Right lobe of liver (tissue), 6 donors: Measurements from ENCODE around the gene TSPOAP1. TPM values are rescaled to one million over a fixed set of nuclear protein-coding genes. Genes with fewer than 3 reads are reported as not detected.

Experiments
- ATAC-seq, 4 donors: fragments of 200-7000 bp; cut with Tn5 transposase; one replicate each; pipeline ENCODE4 v1.9.1; 2020; ENCODE audit warnings: mild to moderate bottlenecking in 4 of 4, moderate library complexity in 4 of 4
- DNase-seq, 3 donors: peaks; one replicate each; pipeline ENCODE4 v3.0.0-alpha.2; 2020
- H3K27ac ChIP-seq, 3 donors: fragments of 200-600 bp; one replicate each; pipeline ENCODE4 v1.8.0; 2022
- H3K27me3 ChIP-seq, 2 donors: fragments of 200-600 bp; one replicate each; pipeline ENCODE4 v1.8.0; 2022
- H3K36me3 ChIP-seq, 4 donors: fragments of 200-600 bp; sonication (generic) in 1 of 4; one replicate each; pipeline versions ENCODE4 v1.5.1 to v1.8.0; 2017 to 2022; ENCODE audit warnings: control low read depth in 1 of 4
- H3K4me1 ChIP-seq, 4 donors: fragments of 200-600 bp; sonication (generic) in 1 of 4; one replicate each; pipeline versions ENCODE4 v1.5.1 to v1.8.0; 2017 to 2022; ENCODE audit warnings: control low read depth in 1 of 4
- H3K4me3 ChIP-seq, 3 donors: fragments of 200-600 bp; one replicate each; pipeline ENCODE4 v1.8.0; 2022
- H3K9me3 ChIP-seq, 4 donors: fragments of 200-600 bp; sonication (generic) in 1 of 4; one replicate each; pipeline versions ENCODE4 v1.5.1 to v1.8.0; 2017 to 2022; ENCODE audit warnings: control low read depth in 1 of 4
- CTCF ChIP-seq, 4 donors: fragments of 200-600 bp in 3 of 4; fragments of 450-650 bp in 1 of 4; IDR thresholded peaks; one replicate each; pipeline versions ENCODE4 v1.5.1 to v1.8.0; 2016 to 2022; ENCODE audit warnings: antibody characterized with exemption in 4 of 4, mild to moderate bottlenecking in 2 of 4
- POLR2A ChIP-seq: fragments of 450-650 bp; IDR thresholded peaks from one replicate; pipeline ENCODE4 v1.6.1; 2017; ENCODE audit warnings: antibody characterized with exemption, mild to moderate bottlenecking
- WGBS: methylation state at CpG from one replicate; pipeline ENCODE4 v1.1.6; 2018; ENCODE audit warnings: low coverage, low lambda C conversion rate; ENCODE audit not compliant: insufficient coverage; ENCODE audit errors: missing lambda C conversion rate; 5-methylcytosine and 5-hydroxymethylcytosine counted together
- intact Hi-C, 2 donors: fragments of 100-400 bp; cut with DNase I; formaldehyde crosslinking; loops; one replicate each; pipeline versions ENCODE4 v1.11.2 to v1.14.1; 2022
- total RNA-seq, 6 experiments: library from RNA; depleted of rRNA in 2 of 6; stranded (reverse); fragments of >200 nt in 2 of 6; fragmentation: NEBNext Ultra II Directional in 3 of 6; extraction: Animal tissue kit (Norgen Biotek cat#: 25700) in 3 of 6; gene quantifications; one replicate each; pipeline versions ENCODE4 v1.1.0 to v1.2.4, GENCODE V29; 2016 to 2023
- donor health status: DM: no; HTN: yes; CAD: no.
- donor health status: DM: no; HTN: no; CAD: no.
- donor health status: DM: no; HTN: no; CAD: no.
- donor health status: DM: no; HTN: yes; CAD: no.
- donor health status: DM: no; HTN: yes; CAD: no.

TSPOAP1 gene
- total RNA-seq, 6 experiments from 2014 or later, result 0.87 to 8.3 (median 3.8) TPM

- no peaks in the 10 kb centered on the region for H3K4me1 ChIP-seq
- intact Hi-C loops, result no loop called here
- peak overlapping the region; percentile 40 to 63 (median 50) for H3K27ac ChIP-seq
- DNase-seq, result peak in 1 of 3 donors; percentile 57
- WGBS, result 39% methylated on average over 9 of the region's 21 CpGs
- ATAC-seq, result no peak
- H3K36me3 ChIP-seq, result no peaks in the 10 kb centered on the region
- H3K27me3 ChIP-seq, result no peaks in the 10 kb centered on the region
- peak overlapping the region in 2 of 3 donors; percentile 28 to 50 for H3K4me3 ChIP-seq
- TF ChIP-seq POLR2A (no peak), CTCF (IDR thresholded peaks at IDR 0.05) (no peak)
- H3K9me3 ChIP-seq, result no peaks in the 10 kb centered on the region
Observed at GRCh38 chr17:58332778-58333735, 4.5 kb upstream of the TSPOAP1 start.

- no peaks in the 10 kb centered on the region for H3K9me3 ChIP-seq
- 56% methylated on average over 11 of the region's 31 CpGs for WGBS
- no peaks in the 10 kb centered on the region for H3K36me3 ChIP-seq
- DNase-seq (peak; percentile 75 to 86 (median 85)), ATAC-seq (peak; percentile 60 to 67 (median 61))
- peak overlapping the region; percentile 28 to 50 (median 36) for H3K4me3 ChIP-seq
- no peaks in the 10 kb centered on the region for H3K4me1 ChIP-seq
- intact Hi-C loops, result no loop called here
- H3K27ac ChIP-seq, result peak overlapping the region; percentile 44 to 83 (median 63)
- H3K27me3 ChIP-seq, result no peaks in the 10 kb centered on the region
- TF ChIP-seq CTCF (IDR thresholded peaks at IDR 0.05) (no peak), POLR2A (peak; percentile 86)
Observed at GRCh38 chr17:58331815-58332777, 3.5 kb upstream of the TSPOAP1 start.

DNA sequence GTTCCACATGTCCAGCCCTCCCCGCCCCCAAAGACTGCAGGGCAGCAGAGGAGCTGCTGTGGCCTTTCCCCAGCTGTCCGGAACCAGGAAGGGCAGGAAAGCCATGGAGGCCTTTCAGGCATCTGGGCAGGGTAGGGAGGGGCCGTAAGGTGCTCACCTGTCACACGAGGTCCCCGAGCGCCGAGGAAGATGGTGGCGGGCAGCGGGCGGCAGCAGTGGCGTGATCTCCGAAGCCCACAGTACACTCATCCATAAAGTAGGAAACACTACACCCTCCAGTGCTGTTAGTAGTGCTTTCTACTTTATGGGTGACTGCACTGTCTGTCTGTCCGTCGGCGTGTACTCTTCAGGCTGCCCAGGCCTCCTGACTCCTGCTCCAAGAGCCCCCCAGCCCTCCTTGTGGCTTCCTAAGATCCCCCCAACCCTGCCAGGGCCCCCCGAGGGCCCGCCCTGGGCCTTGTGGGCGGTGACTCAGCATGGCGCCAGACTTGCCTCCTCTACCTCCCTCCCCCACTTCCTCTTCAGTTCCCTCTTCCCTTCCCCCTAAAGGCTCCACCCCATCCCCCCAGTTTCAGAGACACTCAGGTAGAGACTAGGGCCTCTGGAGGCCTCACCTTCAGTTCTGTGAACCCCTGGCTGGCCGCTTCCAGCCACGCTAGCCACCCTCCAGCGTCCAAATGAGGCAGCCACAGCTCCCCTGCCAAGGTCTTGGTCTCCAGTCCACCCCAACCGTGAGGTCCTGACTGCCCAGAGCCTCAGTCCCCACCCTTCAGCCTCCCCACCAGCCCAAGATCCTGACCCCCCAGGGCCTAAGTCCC, 2.6 kb upstream of the TSPOAP1 start:
- peak; percentile 22 to 45 (median 34) for ATAC-seq
- Histone ChIP-seq H3K4me3 (peak overlapping the region; percentile 28 to 50 (median 36)), H3K9me3 (no peaks in the 10 kb centered on the region), H3K27me3 (no peaks in the 10 kb centered on the region), H3K27ac (peak overlapping the region; percentile 44 to 83 (median 63)), H3K36me3 (no peaks in the 10 kb centered on the region), H3K4me1 (no peaks in the 10 kb centered on the region)
- WGBS, result 76% methylated on average over 8 of the region's 23 CpGs
- intact Hi-C loops, result no loop called here
- no peak for TF ChIP-seq CTCF (IDR thresholded peaks at IDR 0.05)
- no peak for TF ChIP-seq POLR2A
- peak in 2 of 3 donors; percentile 60 to 70 for DNase-seq

DNA sequence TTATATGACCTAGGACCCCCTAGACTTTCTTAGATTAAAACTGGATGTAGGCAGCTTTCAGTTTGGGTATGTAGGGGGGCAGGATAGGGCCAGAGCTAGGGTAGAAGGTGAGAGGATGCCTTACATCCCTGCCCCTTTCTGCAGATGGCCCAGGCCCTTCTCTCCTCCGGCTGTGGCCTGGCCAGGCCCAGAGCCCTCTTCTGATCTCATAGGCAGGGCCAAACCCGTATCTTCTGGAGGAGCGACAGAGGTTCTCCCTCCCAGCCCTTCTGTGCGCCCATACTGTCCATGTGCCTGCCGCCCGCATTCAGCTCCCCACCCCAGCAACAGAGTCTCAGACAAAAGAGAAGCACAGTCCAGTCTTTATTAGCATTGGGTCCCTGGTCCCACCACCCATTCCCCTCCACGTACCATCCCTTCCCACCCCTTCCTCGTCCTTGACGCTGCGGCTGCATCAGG, 2.0 kb upstream of the TSPOAP1 start:
- peak in 1 of 3 donors; percentile 54 for DNase-seq
- WGBS, result 58% methylated on average over 6 of the region's 10 CpGs

More for the DNA sequence above, 2.0 kb upstream of the TSPOAP1 start:
- intact Hi-C loops, result no loop called here
- no peaks in the 10 kb centered on the region for H3K36me3 ChIP-seq
- H3K4me1 ChIP-seq, result no peaks in the 10 kb centered on the region
- no peak for ATAC-seq
- no peak for TF ChIP-seq POLR2A
- TF ChIP-seq CTCF (IDR thresholded peaks at IDR 0.05), result no peak
- peak overlapping the region; percentile 28 to 50 (median 36) for H3K4me3 ChIP-seq
- H3K9me3 ChIP-seq, result no peaks in the 10 kb centered on the region
- H3K27ac ChIP-seq, result peak overlapping the region; percentile 44 to 83 (median 63)
- H3K27me3 ChIP-seq, result no peaks in the 10 kb centered on the region
